ENCODE data around the gene SUV39H1. TPM values are rescaled to one million over a fixed set of nuclear protein-coding genes. Genes with fewer than 3 reads are reported as not detected.

Gene SUV39H1
- total and polyA plus RNA-seq, 2 experiments from 2014 or later: 2.9 to 5.3 TPM

- DNase-seq (ENCODE audit: low spot score): no peak
- WGBS (ENCODE audit: low lambda C conversion rate, missing lambda C conversion rate): 87% methylated on average over 4 of the region's 4 CpGs
- H4K20me1 ChIP-seq (ENCODE audit: insufficient read depth, poor library complexity, severe bottlenecking): no peaks in the 10 kb centered on the region
- H3K4me3 ChIP-seq: no peak overlapping the region
- H3K4me2 ChIP-seq: no peak overlapping the region
- no peaks in the 10 kb centered on the region for H3K4me1 ChIP-seq (ENCODE audit: insufficient read depth)
- no peak overlapping the region for H2AFZ ChIP-seq
- no peaks in the 10 kb centered on the region for H3K79me2 ChIP-seq
- no peak for TF ChIP-seq EZH2 (IDR thresholded peaks at IDR 0.05; ENCODE audit: borderline replicate concordance)
- TF ChIP-seq EZH2phosphoT487 (IDR thresholded peaks at IDR 0.05; ENCODE audit: low read depth, severe bottlenecking, unreplicated experiment): no peak
- TF ChIP-seq CTCF (IDR thresholded peaks at IDR 0.05; ENCODE audit: poor library complexity): no peak
- H3K36me3 ChIP-seq (replicated peaks; ENCODE audit: insufficient read depth, low read depth): no peaks in the 10 kb centered on the region
- H3K9me2 ChIP-seq (replicated peaks; ENCODE audit: insufficient read depth): no peaks in the 10 kb centered on the region
- H3K27me3 ChIP-seq: no peaks in the 10 kb centered on the region
- H3K9me3 ChIP-seq (ENCODE audit: low read depth): no peaks in the 10 kb centered on the region
- H3K27ac ChIP-seq: no peak overlapping the region
Measured at GRCh38 chrX:48745222-48745621, 48.7 kb downstream of the SUV39H1 start.

DNA sequence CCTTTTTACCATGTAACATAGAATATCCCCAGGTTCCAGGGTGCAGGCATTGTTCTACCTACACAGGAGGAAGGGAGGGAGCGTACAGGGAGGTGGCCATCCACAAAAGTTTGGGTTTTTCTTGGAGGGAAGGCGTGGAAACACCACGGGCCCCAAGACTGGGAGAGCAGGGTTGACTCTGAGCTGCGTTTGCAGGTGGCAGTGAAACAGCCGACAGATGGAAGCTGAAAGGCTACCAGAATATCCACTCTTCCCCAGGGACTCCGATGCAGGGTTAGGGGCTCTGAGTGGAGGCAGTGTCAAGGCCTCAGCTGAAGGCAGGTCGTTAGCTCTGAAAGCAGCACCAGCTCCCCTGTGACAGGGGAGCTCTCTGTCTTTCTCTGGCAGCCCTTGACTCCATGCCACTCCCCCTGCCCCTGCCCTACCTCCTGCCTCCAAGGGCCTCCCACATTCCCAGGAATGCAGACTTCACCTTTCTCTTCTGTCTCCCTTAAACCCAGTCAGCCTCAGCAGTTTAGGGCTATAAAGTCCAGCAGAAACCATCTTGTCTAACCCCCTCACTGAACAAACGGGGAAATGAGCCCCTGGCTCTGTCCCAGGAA is 51.0 kb downstream of the SUV39H1 start:
- Histone ChIP-seq H3K27ac (no peak overlapping the region), H4K20me1 (ENCODE audit: insufficient read depth, poor library complexity, severe bottlenecking) (no peaks in the 10 kb centered on the region), H3K79me2 (no peaks in the 10 kb centered on the region), H3K4me1 (ENCODE audit: insufficient read depth) (no peaks in the 10 kb centered on the region), H3K9me2 (replicated peaks; ENCODE audit: insufficient read depth) (no peaks in the 10 kb centered on the region), H3K4me3 (no peak overlapping the region), H3K27me3 (no peaks in the 10 kb centered on the region), H3K36me3 (replicated peaks; ENCODE audit: insufficient read depth, low read depth) (no peaks in the 10 kb centered on the region), H3K9me3 (ENCODE audit: low read depth) (no peaks in the 10 kb centered on the region), H3K4me2 (no peak overlapping the region), H2AFZ (no peak overlapping the region)
- TF ChIP-seq EZH2 (IDR thresholded peaks at IDR 0.05; ENCODE audit: borderline replicate concordance): no peak
- 65% methylated on average over 8 of the region's 8 CpGs for WGBS (ENCODE audit: low lambda C conversion rate, missing lambda C conversion rate)
- DNase-seq (ENCODE audit: low spot score): no peak

GRCh38 chrX:48749182-48749581 is 52.6 kb downstream of the SUV39H1 start:
- H3K4me3 ChIP-seq: no peak overlapping the region
- TF ChIP-seq EZH2phosphoT487 (IDR thresholded peaks at IDR 0.05; ENCODE audit: low read depth, severe bottlenecking, unreplicated experiment) (no peak), EZH2 (IDR thresholded peaks at IDR 0.05; ENCODE audit: borderline replicate concordance) (no peak), CTCF (IDR thresholded peaks at IDR 0.05; ENCODE audit: poor library complexity) (no peak)
- WGBS (ENCODE audit: low lambda C conversion rate, missing lambda C conversion rate): 87% methylated on average over 5 of the region's 5 CpGs
- no peaks in the 10 kb centered on the region for H3K27me3 ChIP-seq
- H3K9me2 ChIP-seq (replicated peaks; ENCODE audit: insufficient read depth): no peaks in the 10 kb centered on the region
- no peak overlapping the region for H3K27ac ChIP-seq
- H3K4me1 ChIP-seq (ENCODE audit: insufficient read depth): no peaks in the 10 kb centered on the region
- no peak overlapping the region for H2AFZ ChIP-seq
- DNase-seq (ENCODE audit: low spot score): no peak
- no peaks in the 10 kb centered on the region for H4K20me1 ChIP-seq (ENCODE audit: insufficient read depth, poor library complexity, severe bottlenecking)
- no peaks in the 10 kb centered on the region for H3K9me3 ChIP-seq (ENCODE audit: low read depth)
- H3K36me3 ChIP-seq (replicated peaks; ENCODE audit: insufficient read depth, low read depth): no peaks in the 10 kb centered on the region
- H3K79me2 ChIP-seq: no peaks in the 10 kb centered on the region
- no peak overlapping the region for H3K4me2 ChIP-seq

DNA sequence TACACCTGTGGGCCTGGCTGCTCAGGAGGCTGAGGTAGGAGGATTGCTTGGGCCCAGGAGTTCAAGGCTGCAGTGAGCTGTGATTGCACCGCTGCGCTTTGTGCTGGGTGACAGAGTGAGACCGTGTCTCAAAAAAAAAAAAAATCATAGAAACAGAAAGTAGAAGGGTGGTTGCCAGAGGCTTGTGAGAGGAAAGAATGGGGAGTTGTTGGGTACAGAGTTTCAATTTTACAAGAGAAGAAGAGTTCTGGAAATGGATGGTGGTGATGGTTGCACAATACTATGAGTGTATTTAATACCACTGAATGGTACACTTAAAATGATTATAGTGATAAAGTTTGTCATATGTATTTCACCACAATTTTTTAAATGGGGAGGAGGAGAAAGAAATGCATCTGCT is 54.8 kb downstream of the SUV39H1 start:
- Histone ChIP-seq H3K4me1 (ENCODE audit: insufficient read depth) (no peaks in the 10 kb centered on the region), H3K36me3 (replicated peaks; ENCODE audit: insufficient read depth, low read depth) (no peaks in the 10 kb centered on the region), H3K4me3 (no peak overlapping the region), H3K4me2 (no peak overlapping the region), H3K9me3 (ENCODE audit: low read depth) (no peaks in the 10 kb centered on the region), H4K20me1 (ENCODE audit: insufficient read depth, poor library complexity, severe bottlenecking) (no peaks in the 10 kb centered on the region), H3K79me2 (no peaks in the 10 kb centered on the region), H3K9me2 (replicated peaks; ENCODE audit: insufficient read depth) (no peaks in the 10 kb centered on the region), H3K27me3 (no peaks in the 10 kb centered on the region), H2AFZ (no peak overlapping the region), H3K27ac (no peak overlapping the region)
- TF ChIP-seq EZH2phosphoT487 (IDR thresholded peaks at IDR 0.05; ENCODE audit: low read depth, severe bottlenecking, unreplicated experiment) (no peak), EZH2 (IDR thresholded peaks at IDR 0.05; ENCODE audit: borderline replicate concordance) (no peak), CTCF (IDR thresholded peaks at IDR 0.05; ENCODE audit: poor library complexity) (no peak)
- no peak for DNase-seq (ENCODE audit: low spot score)
- WGBS (ENCODE audit: low lambda C conversion rate, missing lambda C conversion rate): 98% methylated on average over 3 of the region's 3 CpGs

Measured in hepatocyte (in vitro differentiated cells).